H1 (cell line): ENCODE measurements around the gene TMEM38A.

ENCODE experiments used
- BRCA1 ChIP-seq: IDR thresholded peaks from 2 replicates; pipeline ENCODE4 v1.6.1; 2012; ENCODE audit warnings: low read depth, low read length, improper control_type of control experiment
- CBX5 ChIP-seq: fragments of 300-800, 300-1000 bp; sonication (generic); IDR thresholded peaks from 2 replicates; pipeline ENCODE4 v1.7.1; 2016; ENCODE audit warnings: antibody characterized with exemption, low read length, low read depth
- CHD1 ChIP-seq: IDR thresholded peaks from 2 replicates; pipeline ENCODE4 v1.6.1; 2012; ENCODE audit warnings: low read depth, low read length, improper control_type of control experiment
- EP300 ChIP-seq, 2 experiments: IDR thresholded peaks; 1 replicate in 1 of 2; 2 replicates in 1 of 2; pipeline ENCODE4 v1.6.1; 2011 to 2012; ENCODE audit warnings: low read depth in 2 of 2, low read length in 2 of 2, mild to moderate bottlenecking in 2 of 2, borderline replicate concordance in 1 of 2, inconsistent platforms in 1 of 2, moderate library complexity in 1 of 2
- EZH2 ChIP-seq: fragments of 200-600 bp; sonication (generic); IDR thresholded peaks from 2 replicates; pipeline ENCODE4 v1.7.1; 2012; ENCODE audit warnings: low read depth, mild to moderate bottlenecking, moderate library complexity, low read length, inconsistent platforms; ENCODE audit not compliant: severe bottlenecking
- MAFK ChIP-seq: IDR thresholded peaks from 2 replicates; pipeline ENCODE4 v1.6.1; 2012; ENCODE audit warnings: low read depth, mild to moderate bottlenecking, improper control_type of control experiment, low read length
- POLR2A ChIP-seq, 2 experiments: IDR thresholded peaks; 1 replicate in 1 of 2; 2 replicates in 1 of 2; pipeline ENCODE4 v1.6.1; 2011; ENCODE audit warnings: low read depth in 2 of 2, low read length in 2 of 2, mild to moderate bottlenecking in 2 of 2; ENCODE audit errors: control extremely low read depth in 1 of 2
- RNF2 ChIP-seq: fragments of 200-900, 300-1000 bp; sonication (generic); IDR thresholded peaks from 2 replicates; pipeline ENCODE4 v1.7.1; 2016; ENCODE audit warnings: borderline replicate concordance, low read depth, mild to moderate bottlenecking, antibody characterized with exemption, low read length; ENCODE audit not compliant: poor library complexity, severe bottlenecking; ENCODE audit errors: missing control alignments
- SP1 ChIP-seq: IDR thresholded peaks from 2 replicates; pipeline ENCODE4 v1.6.1; 2011; ENCODE audit warnings: low read depth, low read length
- SUZ12 ChIP-seq: fragments of 200-600 bp; sonication (generic); IDR thresholded peaks from 2 replicates; pipeline ENCODE4 v1.6.1; 2012; ENCODE audit warnings: mild to moderate bottlenecking, inconsistent platforms, low read length, moderate library complexity, mixed read lengths
- TAF1 ChIP-seq: IDR thresholded peaks from 2 replicates; pipeline ENCODE4 v1.6.1; 2011; ENCODE audit warnings: mild to moderate bottlenecking, low read depth, low read length
- TF ChIP-seq, protein P1 (sequence below), 3 experiments: IDR thresholded peaks; 1 replicate in 2 of 3; 2 replicates in 1 of 3; pipeline versions ENCODE4 v1.5.1 to v1.6.1; 2011; ENCODE audit warnings: low read length in 3 of 3, mild to moderate bottlenecking in 3 of 3, inconsistent platforms in 2 of 3, low read depth in 1 of 3, moderate library complexity in 1 of 3; ENCODE audit not compliant: insufficient read depth in 1 of 3; ENCODE audit errors: control extremely low read depth in 1 of 3

DNA sequence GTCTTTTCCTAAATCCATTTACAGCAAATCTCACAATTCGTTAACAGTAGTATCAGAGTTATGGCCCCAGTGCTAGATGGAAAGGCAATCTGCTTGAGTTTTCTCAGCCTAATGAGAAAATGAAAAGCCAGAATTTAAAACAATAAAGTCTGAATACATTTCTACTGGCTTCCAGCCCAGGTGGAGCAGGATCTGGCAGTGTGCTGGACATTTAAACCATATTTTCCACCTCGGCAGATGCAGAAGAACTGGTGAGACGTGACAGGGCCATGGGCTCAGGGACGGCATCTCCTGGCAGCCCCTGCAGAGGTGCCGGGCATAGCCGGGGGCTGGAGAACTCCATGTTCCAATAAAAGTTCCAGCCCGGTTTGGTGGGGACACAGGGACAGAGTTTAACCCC is 8.1 kb upstream of the TMEM38A start:
- TF ChIP-seq POLR2A (IDR thresholded peaks at IDR 0.05; ENCODE audit: control extremely low read depth in 1 of 2, low read depth in 2 of 2, low read length in 2 of 2): no peak
- TF ChIP-seq, protein P1, sequence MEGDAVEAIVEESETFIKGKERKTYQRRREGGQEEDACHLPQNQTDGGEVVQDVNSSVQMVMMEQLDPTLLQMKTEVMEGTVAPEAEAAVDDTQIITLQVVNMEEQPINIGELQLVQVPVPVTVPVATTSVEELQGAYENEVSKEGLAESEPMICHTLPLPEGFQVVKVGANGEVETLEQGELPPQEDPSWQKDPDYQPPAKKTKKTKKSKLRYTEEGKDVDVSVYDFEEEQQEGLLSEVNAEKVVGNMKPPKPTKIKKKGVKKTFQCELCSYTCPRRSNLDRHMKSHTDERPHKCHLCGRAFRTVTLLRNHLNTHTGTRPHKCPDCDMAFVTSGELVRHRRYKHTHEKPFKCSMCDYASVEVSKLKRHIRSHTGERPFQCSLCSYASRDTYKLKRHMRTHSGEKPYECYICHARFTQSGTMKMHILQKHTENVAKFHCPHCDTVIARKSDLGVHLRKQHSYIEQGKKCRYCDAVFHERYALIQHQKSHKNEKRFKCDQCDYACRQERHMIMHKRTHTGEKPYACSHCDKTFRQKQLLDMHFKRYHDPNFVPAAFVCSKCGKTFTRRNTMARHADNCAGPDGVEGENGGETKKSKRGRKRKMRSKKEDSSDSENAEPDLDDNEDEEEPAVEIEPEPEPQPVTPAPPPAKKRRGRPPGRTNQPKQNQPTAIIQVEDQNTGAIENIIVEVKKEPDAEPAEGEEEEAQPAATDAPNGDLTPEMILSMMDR (IDR thresholded peaks at IDR 0.05; ENCODE audit: control extremely low read depth in 1 of 3, insufficient read depth in 1 of 3, low read depth in 1 of 3, low read length in 3 of 3): no peak
- no peak for TF ChIP-seq SUZ12
- TF ChIP-seq EP300 (IDR thresholded peaks at IDR 0.05; ENCODE audit: borderline replicate concordance in 1 of 2, low read depth in 2 of 2, low read length in 2 of 2): no peak
- no peak for TF ChIP-seq EZH2
- no peak for TF ChIP-seq BRCA1
- TF ChIP-seq MAFK: no peak
- TF ChIP-seq TAF1: no peak
- TF ChIP-seq SP1: no peak
- TF ChIP-seq CHD1: no peak
- TF ChIP-seq CBX5: no peak
- TF ChIP-seq RNF2: no peak
